AG04449 (cell line): ENCODE data around the gene UQCC3.
"Not testable (repeated sequence)": the region's sequence is repeated elsewhere in the genome, so short reads cannot be mapped to it uniquely, and the experiment has no call there.

ENCODE experiments used
- CTCF ChIA-PET: fragments of 350-600 bp; formaldehyde crosslinking; extraction: SDS; loops from one replicate; lab custom pipeline; 2021; ENCODE audit warnings: antibody characterized with exemption; lab: Yijun Ruan, JAX
- POLR2A ChIA-PET: fragments of 400-600, 350-600 bp; formaldehyde crosslinking; extraction: SDS; loops from one replicate; lab custom pipeline; 2020; ENCODE audit warnings: antibody characterized with exemption, inconsistent platforms; lab: Yijun Ruan, JAX
- DNase-seq: peaks from one replicate; pipeline ENCODE4 v3.0.0-alpha.2; 2010; ENCODE audit warnings: low read depth, low spot score
- H3K4me3 ChIP-seq: 2 replicates; pipeline ENCODE4 v1.5.1; 2011; ENCODE audit warnings: low read depth, mild to moderate bottlenecking, control low read depth, low read length
- TF ChIP-seq, protein P1 (sequence below): IDR thresholded peaks from one replicate; pipeline ENCODE4 v1.5.1; 2011; ENCODE audit warnings: mild to moderate bottlenecking, moderate library complexity, low read length, control low read depth, inconsistent platforms; ENCODE audit not compliant: insufficient read depth; ENCODE audit errors: missing control alignments

UQCC3 gene

DNA sequence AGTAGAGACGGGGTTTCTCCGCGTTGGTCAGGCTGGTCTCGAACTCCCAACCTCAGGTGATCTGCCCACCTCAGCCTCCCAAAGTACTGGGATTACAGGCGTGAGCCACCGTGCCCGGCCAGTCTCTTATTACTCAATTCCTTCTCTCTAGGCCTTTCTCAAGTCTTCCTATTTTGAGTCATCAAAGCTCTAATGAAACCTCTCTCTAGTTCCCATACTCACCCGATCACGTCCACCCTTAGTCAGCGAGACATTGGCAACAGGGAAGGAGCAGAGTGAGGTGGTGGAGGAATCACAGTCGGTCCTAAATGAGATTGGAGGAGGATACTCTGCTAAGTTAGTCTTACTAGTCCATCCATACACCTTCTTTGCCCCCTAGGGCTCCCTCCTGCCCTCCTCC lies 30.8 kb downstream of the UQCC3 start:
- CTCF ChIA-PET, result interaction anchor here (1.4 to 11.2 kb wide), 2 partner anchors 10 to 21 kb away, joined by 5 to 152 read pairs; partner anchors contain the start of gene LRRN4CL
- TF ChIP-seq, protein P1, sequence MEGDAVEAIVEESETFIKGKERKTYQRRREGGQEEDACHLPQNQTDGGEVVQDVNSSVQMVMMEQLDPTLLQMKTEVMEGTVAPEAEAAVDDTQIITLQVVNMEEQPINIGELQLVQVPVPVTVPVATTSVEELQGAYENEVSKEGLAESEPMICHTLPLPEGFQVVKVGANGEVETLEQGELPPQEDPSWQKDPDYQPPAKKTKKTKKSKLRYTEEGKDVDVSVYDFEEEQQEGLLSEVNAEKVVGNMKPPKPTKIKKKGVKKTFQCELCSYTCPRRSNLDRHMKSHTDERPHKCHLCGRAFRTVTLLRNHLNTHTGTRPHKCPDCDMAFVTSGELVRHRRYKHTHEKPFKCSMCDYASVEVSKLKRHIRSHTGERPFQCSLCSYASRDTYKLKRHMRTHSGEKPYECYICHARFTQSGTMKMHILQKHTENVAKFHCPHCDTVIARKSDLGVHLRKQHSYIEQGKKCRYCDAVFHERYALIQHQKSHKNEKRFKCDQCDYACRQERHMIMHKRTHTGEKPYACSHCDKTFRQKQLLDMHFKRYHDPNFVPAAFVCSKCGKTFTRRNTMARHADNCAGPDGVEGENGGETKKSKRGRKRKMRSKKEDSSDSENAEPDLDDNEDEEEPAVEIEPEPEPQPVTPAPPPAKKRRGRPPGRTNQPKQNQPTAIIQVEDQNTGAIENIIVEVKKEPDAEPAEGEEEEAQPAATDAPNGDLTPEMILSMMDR, result no peak
- no peak overlapping the region for H3K4me3 ChIP-seq
- DNase-seq, result no peak
- POLR2A ChIA-PET, result no interaction called here

DNA sequence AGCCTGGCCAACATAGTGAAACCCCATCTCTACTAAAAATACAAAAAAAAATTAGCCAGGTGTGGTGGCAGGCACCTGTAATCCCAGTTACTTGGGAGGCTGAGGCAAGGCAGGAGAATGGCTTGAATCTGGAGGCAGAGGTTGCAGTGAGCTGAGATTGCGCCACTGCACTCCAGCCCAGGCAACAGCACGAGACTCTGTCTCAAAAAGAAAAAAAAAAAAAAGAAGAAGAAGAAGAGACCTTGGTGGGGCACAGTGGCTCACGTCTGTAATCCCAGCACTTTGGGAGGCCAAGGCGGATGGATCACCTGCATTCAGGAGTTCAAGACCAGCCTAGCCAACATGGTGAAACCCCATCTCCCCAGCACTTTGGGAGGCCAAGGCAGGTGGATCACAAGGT lies 32.4 kb downstream of the UQCC3 start:
- ChIA-PET CTCF (interaction anchor here (1.3 to 11.2 kb wide), 2 partner anchors 12 to 308 kb away, joined by 3 to 152 read pairs; partner anchors contain the start of gene LRRN4CL), POLR2A (interaction anchor here (1.3 kb wide), 1 partner anchor 10 kb away, joined by 6 read pairs; no protein-coding TSS in a partner anchor)
- DNase-seq, H3K4me3 ChIP-seq: not testable (repeated sequence)

GRCh38 chr11:62705413-62705812 lies 33.9 kb downstream of the UQCC3 start:
- ChIA-PET POLR2A (interaction anchor here (0.7 to 2.4 kb wide), 11 partner anchors 11 to 136 kb away, joined by 3 to 18 read pairs (median 6); partner anchors contain the start of genes C11orf98, CSKMT, HNRNPUL2 and INTS5), CTCF (interaction anchor here (1.1 to 11.2 kb wide), 5 partner anchors 13 to 312 kb away, joined by 3 to 152 read pairs (median 4); partner anchors contain the start of gene LRRN4CL)
- no peak for DNase-seq
- peak overlapping the region; percentile 77 for H3K4me3 ChIP-seq
- TF ChIP-seq, protein P1, result no peak

- peak overlapping the region; percentile 77 for H3K4me3 ChIP-seq
- CTCF ChIA-PET, result interaction anchor here (0.9 to 11.2 kb wide), 5 partner anchors 10 to 313 kb away, joined by 3 to 152 read pairs (median 4); partner anchors contain the start of gene LRRN4CL
- POLR2A ChIA-PET, result interaction anchor here (0.7 to 2.4 kb wide), 12 partner anchors 12 to 135 kb away, joined by 3 to 18 read pairs (median 5); partner anchors contain the start of genes C11orf98, CSKMT, HNRNPUL2 and INTS5
- no peak for DNase-seq
- TF ChIP-seq, protein P1, result no peak
Observed at GRCh38 chr11:62705880-62706849, 34.7 kb downstream of the UQCC3 start.

- DNase-seq, result no peak
- ChIA-PET POLR2A (interaction anchor here (0.6 to 2.4 kb wide), 9 partner anchors 17 to 134 kb away, joined by 3 to 18 read pairs (median 4); partner anchors contain the start of genes B3GAT3, C11orf98, CSKMT and HNRNPUL2), CTCF (interaction anchor here (0.9 to 11.2 kb wide), 7 partner anchors 10 to 314 kb away, joined by 3 to 152 read pairs (median 3); partner anchors contain the start of genes C11orf98, CSKMT and LRRN4CL)
Observed at GRCh38 chr11:62706850-62707247, 35.4 kb downstream of the UQCC3 start.

More at GRCh38 chr11:62706850-62707247, 35.4 kb downstream of the UQCC3 start:
- H3K4me3 ChIP-seq, result no peak overlapping the region
- TF ChIP-seq, protein P1, result no peak
